Activated T-helper 1 cell treated with Interleukin-2 at 50 U/mL for 16 hours (primary cell): ENCODE measurements around the gene PCNT.

Source experiments
- DNase-seq: peaks from one replicate; pipeline ENCODE4 v3.0.0-alpha.2; 2020; ENCODE audit warnings: low read depth

The PCNT gene

DNA sequence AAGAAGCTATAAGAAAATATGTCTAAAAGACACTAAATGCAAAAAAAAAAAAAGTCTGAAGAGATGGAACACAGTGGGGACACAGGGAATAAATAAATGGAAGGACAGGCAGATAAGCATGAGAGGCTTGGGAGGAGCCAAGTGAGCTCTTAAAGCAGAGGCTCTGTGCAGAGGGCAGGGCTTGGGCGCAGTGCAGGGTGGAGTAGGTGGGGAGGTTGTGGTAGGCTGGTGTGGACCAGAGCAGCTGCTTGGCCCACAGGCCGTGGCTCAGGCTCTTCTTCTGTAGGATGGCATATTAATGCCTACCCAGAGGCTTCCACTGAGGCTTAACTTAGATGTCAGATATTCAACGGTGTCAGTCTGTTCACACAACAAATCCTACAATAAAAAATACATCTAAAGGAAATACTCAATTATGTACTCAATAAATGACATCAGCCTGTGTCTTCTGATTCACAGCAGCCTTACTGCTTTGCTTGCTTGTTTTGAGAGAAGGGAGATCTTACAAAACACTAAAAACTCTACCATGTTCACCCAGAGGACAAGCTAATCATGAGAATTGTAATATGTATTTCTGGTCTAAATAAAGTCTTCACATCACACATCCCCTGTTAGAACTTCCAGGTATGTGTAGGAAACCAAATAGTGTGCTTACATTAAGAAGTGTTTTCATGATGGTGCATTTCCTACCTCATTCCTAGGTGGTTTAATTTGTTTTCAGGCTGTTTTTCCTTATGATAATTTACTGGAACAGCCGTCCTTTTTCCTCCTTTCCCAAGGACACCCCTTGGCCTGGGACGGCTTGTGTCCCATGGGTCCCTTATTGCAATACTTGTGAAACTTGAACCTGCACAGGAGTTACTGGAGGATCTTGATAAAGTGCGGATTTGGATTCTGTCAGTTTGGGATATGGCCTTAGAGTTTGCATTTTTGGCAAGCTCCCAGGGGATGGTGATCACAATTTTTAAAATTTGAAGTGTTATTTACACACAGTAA lies 159.6 kb downstream of the PCNT start:
- no peak for DNase-seq

DNA sequence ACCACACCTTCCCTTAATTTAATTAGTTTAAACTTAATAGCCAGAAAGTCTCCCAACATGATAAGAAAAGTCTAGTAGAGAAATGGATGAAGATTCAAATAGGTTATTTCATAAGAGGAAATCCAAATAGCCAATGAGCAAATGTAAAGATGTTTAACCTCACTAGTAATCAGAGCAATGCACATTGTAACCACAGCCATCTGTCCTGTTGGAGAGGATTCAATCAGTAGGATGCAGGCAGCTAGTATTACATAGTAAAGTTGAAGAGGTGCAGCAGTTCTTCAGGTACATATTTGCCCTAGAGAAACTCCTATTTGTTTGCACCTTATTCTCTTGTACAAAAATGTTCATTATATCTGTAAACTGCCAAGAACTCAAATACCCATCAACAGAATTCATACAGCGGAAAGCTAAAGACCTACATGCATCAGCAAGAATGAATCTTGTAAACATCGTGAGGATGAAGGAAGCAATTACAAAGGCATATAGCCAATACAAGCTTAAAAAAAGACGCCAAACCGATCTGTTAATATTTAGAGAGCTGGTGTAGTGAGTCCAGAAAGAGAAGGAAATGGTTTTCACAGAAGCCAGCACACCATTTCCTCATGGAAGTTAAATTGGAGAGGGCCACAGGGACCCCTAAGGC lies 162.6 kb downstream of the PCNT start:
- DNase-seq, result no peak

DNA sequence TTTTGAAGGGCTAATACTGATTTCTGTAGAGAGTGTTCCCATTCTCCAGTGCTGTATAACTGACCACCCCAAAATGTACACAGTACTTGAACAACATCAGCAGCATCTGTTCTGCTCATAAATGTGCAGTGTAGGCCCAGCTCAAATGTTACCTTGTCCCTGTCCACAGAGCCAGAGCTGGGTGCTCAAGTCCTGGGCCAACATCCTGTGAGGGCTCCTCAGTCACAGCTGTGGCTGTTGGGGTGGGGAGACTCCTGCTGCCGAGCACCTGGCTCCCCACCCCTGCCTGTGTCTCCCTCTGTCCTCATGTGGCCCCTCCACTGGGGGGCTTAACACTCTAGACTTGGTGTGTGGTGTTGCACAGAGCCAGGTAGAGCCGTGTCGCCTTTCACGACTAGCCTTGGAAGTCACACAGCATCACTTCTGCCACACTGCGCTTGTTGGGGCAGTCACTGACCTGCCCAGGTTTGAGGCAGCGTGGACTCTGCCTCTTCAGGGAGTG lies 165.3 kb downstream of the PCNT start:
- no peak for DNase-seq

DNA sequence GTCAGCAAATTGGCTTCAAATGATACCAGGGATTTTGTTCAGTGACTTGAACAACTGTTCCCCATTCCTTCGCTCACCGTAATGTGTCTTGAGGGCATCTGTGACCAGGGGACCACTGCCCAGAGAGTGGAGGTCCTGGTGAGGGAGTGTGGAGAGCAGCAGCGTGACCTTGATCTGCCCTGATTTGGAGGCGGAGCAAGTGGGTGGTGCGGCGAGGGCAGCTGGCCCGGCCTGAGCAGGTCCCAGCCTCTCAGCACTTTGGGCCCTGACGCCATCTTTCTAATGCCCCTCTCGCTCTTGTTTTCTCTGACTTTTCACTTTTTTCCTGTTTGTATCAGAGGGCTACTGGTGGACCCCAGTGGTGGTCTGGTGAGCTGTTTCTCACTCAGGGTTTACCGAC lies 165.8 kb downstream of the PCNT start:
- DNase-seq, result no peak

DNA sequence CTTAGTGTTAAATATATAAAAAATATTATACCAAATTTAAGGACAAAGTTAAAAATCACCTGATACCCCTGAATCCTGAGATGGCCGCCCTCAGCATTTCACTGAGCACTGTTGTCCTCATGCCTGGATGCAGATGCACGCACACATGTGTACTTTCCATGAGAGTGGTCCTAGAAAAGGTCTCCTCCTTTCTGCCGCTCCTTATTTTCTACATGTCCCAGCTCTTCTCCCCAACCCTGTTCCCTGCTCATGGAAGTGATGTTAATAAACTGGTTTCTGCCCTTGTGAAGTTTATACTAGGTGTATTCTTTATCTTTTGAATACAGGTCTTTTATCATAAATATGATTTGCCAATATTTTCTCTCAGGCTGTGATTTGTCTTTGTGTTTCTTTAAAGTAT lies 167.6 kb downstream of the PCNT start:
- DNase-seq, result no peak

DNA sequence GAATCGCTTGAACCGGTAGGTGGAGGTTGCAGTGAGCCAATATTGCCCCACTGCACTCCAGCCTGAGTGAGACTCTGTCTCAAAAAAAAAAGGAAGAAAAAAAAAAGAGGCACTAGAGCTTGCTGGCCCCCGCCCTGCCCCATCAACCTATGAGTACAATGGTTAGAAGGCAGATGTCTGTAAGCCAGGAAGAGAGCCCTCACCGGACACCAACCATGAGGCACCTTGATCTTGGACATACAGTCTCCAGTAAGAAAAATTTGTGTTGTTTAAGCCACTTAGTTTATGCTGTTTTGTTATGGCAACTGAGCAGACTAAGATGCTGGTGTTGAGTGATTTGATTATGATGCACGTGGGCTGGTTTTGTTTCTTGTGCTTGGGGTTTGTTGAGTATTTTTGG lies 168.9 kb downstream of the PCNT start:
- DNase-seq, result no peak

DNA sequence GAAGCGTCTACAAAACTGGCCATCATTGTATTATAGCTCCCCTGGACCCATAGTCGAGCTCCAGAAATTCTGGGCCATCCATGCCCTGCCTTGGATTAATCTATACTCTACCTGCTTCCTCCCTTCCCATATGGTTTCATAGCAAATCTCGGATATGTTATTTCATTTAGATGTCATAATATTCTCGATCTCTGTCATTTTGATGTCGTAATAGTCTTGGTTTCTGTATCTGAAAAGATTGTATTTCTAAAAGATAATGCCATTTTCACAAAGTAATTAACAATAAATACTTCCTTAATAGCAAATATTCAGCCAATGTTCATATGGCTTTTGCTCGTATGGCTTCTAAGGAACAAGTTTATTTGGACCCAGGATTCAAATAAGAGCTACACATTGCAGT lies 169.9 kb downstream of the PCNT start:
- no peak for DNase-seq
